ENCODE measurements around the gene APBA2.

- TF ChIP-seq ELK1 (IDR thresholded peaks at IDR 0.05; ENCODE audit: low read depth, low read length) (no peak), POLR2A (IDR thresholded peaks at IDR 0.05; ENCODE audit: low read length) (no peak), CTCF (IDR thresholded peaks at IDR 0.05) (no peak), KDM5A (IDR thresholded peaks at IDR 0.05) (no peak), CHD4 (IDR thresholded peaks at IDR 0.05; ENCODE audit: borderline replicate concordance) (no peak), JUNB (IDR thresholded peaks at IDR 0.05) (no peak), BCL3 (IDR thresholded peaks at IDR 0.05) (no peak), NR3C1 (IDR thresholded peaks at IDR 0.05) (no peak), MAX (IDR thresholded peaks at IDR 0.05) (no peak)
Observed at GRCh38 chr15:28884151-28884940, 1.4 kb upstream of the APBA2 start.
